ENCODE measurements around the gene ZNF423. TPM values are rescaled to one million over a fixed set of nuclear protein-coding genes. Genes with fewer than 3 reads are reported as not detected.

The ZNF423 gene
- total RNA-seq, 1 donor from 2014 or later, result 0.05 TPM

GRCh38 chr16:49542391-49542891, 313.5 kb downstream of the ZNF423 start:
- intact Hi-C loops (cut with micrococcal nuclease), result no loop called here

GRCh38 chr16:49540836-49541235, 315.1 kb downstream of the ZNF423 start:
- intact Hi-C loops (cut with micrococcal nuclease), result no loop called here

- intact Hi-C loops (cut with micrococcal nuclease), result no loop called here
Observed at GRCh38 chr16:49539758-49540157, 316.2 kb downstream of the ZNF423 start.

GRCh38 chr16:49537924-49538459, 317.9 kb downstream of the ZNF423 start:
- intact Hi-C loops (cut with micrococcal nuclease), result no loop called here

GRCh38 chr16:49534901-49535610, 320.9 kb downstream of the ZNF423 start:
- intact Hi-C loops (cut with micrococcal nuclease), result no loop called here

- intact Hi-C loops (cut with micrococcal nuclease), result no loop called here
Observed at GRCh38 chr16:49533422-49533821, 322.5 kb downstream of the ZNF423 start.

GRCh38 chr16:49532873-49533272, 323.0 kb downstream of the ZNF423 start:
- intact Hi-C loops (cut with micrococcal nuclease), result no loop called here

GRCh38 chr16:49531931-49532840, 323.7 kb downstream of the ZNF423 start:
- intact Hi-C loops (cut with micrococcal nuclease), result no loop called here

GRCh38 chr16:49531425-49531824, 324.5 kb downstream of the ZNF423 start:
- intact Hi-C loops (cut with micrococcal nuclease), result no loop called here

GRCh38 chr16:49530427-49530970, 325.4 kb downstream of the ZNF423 start:
- intact Hi-C loops (cut with micrococcal nuclease), result no loop called here

GRCh38 chr16:49529411-49530045, 326.4 kb downstream of the ZNF423 start:
- intact Hi-C loops (cut with micrococcal nuclease), result no loop called here

GRCh38 chr16:49528866-49529288, 327.0 kb downstream of the ZNF423 start:
- intact Hi-C loops (cut with micrococcal nuclease), result no loop called here

- intact Hi-C loops (cut with micrococcal nuclease), result no loop called here
Observed at GRCh38 chr16:49528060-49528865, 327.6 kb downstream of the ZNF423 start.

- intact Hi-C loops (cut with micrococcal nuclease), result no loop called here
Observed at GRCh38 chr16:49527611-49528010, 328.3 kb downstream of the ZNF423 start.

GRCh38 chr16:49526860-49527365, 329.0 kb downstream of the ZNF423 start:
- intact Hi-C loops (cut with micrococcal nuclease), result no loop called here

GRCh38 chr16:49524947-49525315, 331.0 kb downstream of the ZNF423 start:
- intact Hi-C loops (cut with micrococcal nuclease), result no loop called here

- intact Hi-C loops (cut with micrococcal nuclease), result no loop called here
Observed at GRCh38 chr16:49524216-49524946, 331.5 kb downstream of the ZNF423 start.

- intact Hi-C loops (cut with micrococcal nuclease), result no loop called here
Observed at GRCh38 chr16:49523435-49524159, 332.3 kb downstream of the ZNF423 start.

Data from T-helper 2 cell treated with Interferon-gamma antibody and Interleukin-4, amounts not matched to agents 100 ng/mL and 5 ng/mL, for 36 hours (primary cell).